LNCAP (cell line): ENCODE data around the gene SLC11A1.

Experiments used
- TF ChIP-seq, protein P1 (sequence below): fragments of 450-650 bp; IDR thresholded peaks from 2 replicates; pipeline ENCODE4 v1.5.1; 2017; ENCODE audit warnings: mild to moderate bottlenecking

SLC11A1 gene

DNA sequence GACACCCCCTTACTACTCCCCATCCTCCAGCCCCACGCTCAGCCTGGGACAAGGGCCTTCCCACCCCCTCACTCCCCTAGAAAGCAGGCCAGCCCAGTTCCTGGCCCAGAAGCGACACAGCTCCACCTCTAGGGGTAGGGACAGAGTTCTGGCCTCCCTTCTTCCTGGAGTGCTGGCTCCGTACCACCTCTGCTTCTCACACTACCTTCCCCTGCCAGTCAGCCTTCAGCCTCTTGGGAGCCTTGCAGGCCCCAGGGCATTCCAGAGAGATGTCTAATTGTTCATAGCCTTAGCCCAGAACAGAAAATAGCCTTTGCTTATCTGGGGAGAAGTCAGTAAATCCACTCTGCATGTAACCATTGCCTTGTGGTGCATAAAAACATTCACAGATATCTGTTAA, 38.5 kb upstream of the SLC11A1 start:
- TF ChIP-seq, protein P1, sequence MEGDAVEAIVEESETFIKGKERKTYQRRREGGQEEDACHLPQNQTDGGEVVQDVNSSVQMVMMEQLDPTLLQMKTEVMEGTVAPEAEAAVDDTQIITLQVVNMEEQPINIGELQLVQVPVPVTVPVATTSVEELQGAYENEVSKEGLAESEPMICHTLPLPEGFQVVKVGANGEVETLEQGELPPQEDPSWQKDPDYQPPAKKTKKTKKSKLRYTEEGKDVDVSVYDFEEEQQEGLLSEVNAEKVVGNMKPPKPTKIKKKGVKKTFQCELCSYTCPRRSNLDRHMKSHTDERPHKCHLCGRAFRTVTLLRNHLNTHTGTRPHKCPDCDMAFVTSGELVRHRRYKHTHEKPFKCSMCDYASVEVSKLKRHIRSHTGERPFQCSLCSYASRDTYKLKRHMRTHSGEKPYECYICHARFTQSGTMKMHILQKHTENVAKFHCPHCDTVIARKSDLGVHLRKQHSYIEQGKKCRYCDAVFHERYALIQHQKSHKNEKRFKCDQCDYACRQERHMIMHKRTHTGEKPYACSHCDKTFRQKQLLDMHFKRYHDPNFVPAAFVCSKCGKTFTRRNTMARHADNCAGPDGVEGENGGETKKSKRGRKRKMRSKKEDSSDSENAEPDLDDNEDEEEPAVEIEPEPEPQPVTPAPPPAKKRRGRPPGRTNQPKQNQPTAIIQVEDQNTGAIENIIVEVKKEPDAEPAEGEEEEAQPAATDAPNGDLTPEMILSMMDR = no peak

DNA sequence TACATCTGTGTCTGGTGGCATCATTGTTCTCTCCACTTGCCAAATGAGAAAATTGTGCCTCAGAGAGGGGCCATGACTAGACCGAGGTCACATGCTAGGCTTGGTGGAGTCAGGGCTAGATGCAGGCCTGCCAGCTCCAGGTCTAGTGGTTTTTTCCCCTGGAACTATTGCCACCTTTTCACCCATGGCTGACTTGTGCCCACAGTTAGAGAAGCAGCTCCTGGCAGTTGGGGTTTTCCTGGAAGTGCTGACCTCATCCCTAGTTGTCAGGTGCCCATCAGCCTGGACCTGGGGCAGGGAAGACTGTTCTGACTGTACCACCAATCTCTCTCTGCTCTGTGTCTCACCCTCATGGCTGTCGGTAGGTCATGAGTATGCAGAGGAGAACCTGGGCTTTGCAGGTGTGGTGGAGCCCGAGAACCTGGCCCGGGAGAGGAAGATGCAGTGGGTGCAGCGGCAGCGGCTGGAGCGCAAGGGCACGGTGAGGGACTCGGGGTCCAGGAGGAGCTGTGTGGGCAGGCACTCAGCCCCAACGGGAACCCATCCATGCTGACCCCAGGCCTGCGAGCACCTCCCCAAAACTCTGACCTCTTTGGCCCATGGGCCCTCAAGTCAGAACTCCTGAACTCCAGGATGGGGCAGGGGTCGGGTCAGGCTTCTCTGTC, 37.9 kb upstream of the SLC11A1 start:
- TF ChIP-seq, protein P1 = no peak

DNA sequence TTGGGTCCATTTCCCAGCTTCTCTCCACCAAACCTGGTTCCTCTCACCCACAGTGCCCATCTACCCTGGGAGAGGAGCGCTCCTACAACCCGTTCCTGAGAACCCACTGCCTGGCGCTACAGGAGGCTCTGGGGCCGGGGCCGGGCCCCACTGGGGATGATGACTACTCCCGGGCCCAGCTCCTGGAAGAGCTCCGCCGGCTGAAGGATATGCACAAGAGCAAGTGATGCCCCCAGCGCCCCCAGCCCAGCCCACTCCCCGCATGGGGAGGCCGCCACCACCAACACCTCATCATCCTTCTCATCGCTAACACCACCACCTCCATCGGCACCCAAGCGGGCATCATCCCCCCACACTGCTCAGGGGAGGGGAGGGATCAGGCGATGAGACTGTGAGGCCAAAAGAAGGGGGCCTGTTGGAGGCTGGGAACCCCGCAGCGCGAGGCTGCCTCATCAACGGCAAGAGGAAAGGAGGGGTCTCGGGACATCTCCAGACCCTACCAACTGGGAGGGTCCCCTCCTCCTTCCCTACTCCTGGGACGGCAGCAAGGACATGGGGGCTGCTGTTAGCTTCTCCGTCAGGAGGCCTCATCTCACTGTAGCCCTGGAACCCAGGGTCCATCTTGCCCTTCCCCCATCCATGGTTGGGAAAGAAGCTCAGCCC, 37.2 kb upstream of the SLC11A1 start:
- TF ChIP-seq, protein P1 = no peak

DNA sequence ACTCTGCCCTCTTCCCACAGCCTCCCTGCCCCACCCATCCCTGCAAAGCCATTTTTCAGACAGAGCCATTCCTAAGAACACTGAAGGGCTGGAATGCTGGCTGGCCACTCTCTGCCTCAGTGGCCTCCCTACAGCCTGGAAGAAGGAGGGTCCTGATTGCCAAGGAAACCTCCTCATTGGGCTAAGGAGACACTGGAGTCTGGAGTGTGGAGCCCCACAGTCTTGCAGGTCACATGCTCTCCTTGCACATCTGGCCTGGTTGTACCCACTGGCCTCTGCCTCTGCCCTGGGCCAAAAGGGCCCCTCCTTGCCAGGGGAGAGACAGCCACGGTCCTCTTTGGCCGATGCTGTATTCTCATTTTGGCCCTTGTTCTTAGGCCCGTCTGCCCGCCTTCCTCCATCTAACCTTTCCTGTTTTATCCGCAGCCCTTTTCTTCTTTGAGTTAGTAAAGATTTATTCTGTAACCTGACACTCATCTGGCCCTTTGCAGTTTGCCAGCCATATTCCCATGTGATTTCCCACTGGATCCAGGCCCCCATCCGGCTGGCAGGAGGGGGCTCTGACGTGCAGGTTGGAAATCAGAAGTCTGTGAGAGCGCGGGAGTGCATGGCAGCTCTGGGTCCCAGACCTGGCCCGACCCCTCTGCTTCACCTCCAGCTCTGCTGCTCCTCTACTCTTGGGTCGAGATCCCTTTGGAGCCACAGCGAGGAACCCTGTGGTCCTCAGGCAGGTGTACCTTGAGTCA, 36.4 kb upstream of the SLC11A1 start:
- TF ChIP-seq, protein P1 = no peak

DNA sequence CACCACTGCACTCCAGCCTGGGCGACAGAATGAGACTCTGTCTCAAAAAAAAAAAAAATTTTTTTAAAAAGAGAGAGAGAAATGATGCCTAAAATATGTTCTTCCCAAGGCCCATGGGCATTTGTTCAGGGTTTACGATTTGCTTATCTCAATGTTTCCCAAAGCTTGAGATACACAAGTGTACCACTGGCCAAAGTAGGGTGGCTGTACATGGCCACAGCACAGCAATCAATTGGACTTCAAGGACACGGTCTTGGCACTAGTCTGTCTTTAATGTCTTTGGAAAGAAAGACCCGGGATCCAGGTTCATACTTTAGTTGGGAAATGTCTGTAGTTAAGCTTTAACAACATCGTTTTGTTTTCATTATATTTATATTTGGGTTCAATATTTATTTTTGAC, 34.9 kb upstream of the SLC11A1 start:
- TF ChIP-seq, protein P1 = no peak

DNA sequence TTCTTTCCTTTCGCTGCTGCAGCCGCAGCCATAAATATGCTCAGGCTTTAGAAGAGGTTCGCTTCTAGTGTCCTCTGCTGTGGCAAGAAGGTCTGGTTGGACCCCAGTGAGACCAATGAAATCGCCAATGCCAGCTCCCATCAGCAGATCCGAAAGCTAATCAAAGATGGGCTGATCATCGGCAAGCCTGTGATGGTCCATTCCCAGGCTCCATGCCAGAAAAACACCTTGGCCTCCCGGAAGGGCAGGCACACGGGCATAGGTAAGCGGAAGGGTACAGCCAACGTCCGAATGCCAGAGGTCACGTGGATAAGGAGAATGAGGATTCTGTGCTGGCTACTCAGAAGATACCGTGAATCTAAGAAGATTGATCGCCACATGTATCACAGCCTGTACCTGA, 28.0 kb upstream of the SLC11A1 start:
- TF ChIP-seq, protein P1 = no peak

DNA sequence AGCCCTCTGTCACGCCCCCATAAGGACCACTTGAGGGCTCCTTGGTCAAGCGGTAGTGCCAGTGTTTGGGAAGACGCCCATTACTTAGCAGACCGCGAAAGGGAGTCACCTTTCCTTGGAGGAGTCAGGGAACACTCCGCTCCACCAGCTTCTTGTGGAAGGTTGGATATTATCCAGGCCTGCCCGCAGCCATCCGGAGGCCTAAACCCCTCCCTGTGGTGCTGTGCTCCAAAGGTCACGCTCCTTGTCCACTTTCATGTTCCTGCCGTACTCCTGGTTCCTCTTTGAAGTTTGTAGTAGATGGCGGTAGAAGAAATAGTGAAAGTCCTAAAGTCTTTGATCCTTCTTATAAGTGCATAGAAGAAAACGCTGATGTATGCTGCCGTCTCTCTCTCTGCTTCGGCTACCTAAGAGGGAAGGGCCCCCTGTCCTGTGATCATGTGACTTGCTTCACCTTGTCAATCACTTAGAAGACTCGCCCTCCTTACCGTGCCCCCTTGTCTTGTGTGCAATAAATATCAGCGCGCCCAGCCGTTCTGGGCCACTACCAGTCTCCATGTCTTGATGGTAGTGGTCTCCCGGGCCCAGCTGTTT, 27.1 kb upstream of the SLC11A1 start:
- TF ChIP-seq, protein P1 = no peak
